ENCODE measurements around the gene GGT6.

GGT6 gene

GRCh38 chr17:4604111-4604644 lies 43.8 kb upstream of the GGT6 start:
- TF ChIP-seq CTCF (conservative IDR thresholded peaks at IDR 0.05; ENCODE audit: low read depth) = no peak
- POLR2A ChIA-PET (ENCODE audit: low non-redundant PET) = no interaction called here
- no peak for DNase-seq (ENCODE audit: low spot score)

GRCh38 chr17:4602041-4602440 lies 41.7 kb upstream of the GGT6 start:
- no peak for DNase-seq (ENCODE audit: low spot score)
- H3K27ac ChIP-seq = no peak overlapping the region
- CTCF ChIA-PET = no interaction called here
- TF ChIP-seq CTCF (conservative IDR thresholded peaks at IDR 0.05; ENCODE audit: low read depth) = no peak
- POLR2A ChIA-PET (ENCODE audit: low non-redundant PET) = no interaction called here

More at GRCh38 chr17:4604111-4604644, 43.8 kb upstream of the GGT6 start:
- CTCF ChIA-PET = interaction anchor here (0.5 kb wide), 1 partner anchor 12 kb away, joined by 3 read pairs; no protein-coding TSS in a partner anchor
- H3K27ac ChIP-seq = peak overlapping the region; percentile 5; the same call in 1 of the 2 replicates

GRCh38 chr17:4601326-4601725 lies 40.9 kb upstream of the GGT6 start:
- CTCF ChIA-PET = no interaction called here
- no peak for DNase-seq (ENCODE audit: low spot score)
- H3K27ac ChIP-seq = no peak overlapping the region
- TF ChIP-seq CTCF (conservative IDR thresholded peaks at IDR 0.05; ENCODE audit: low read depth) = no peak
- POLR2A ChIA-PET (ENCODE audit: low non-redundant PET) = no interaction called here

- no peak for DNase-seq (ENCODE audit: low spot score)
- TF ChIP-seq CTCF (conservative IDR thresholded peaks at IDR 0.05; ENCODE audit: low read depth) = no peak
- no peak overlapping the region for H3K27ac ChIP-seq
- POLR2A ChIA-PET (ENCODE audit: low non-redundant PET) = no interaction called here
- CTCF ChIA-PET = interaction anchor here (0.8 to 2.4 kb wide), 2 partner anchors 34 to 90 kb away, joined by 5 to 7 read pairs; no protein-coding TSS in a partner anchor
Observed at GRCh38 chr17:4600563-4600962, 40.2 kb upstream of the GGT6 start.

GRCh38 chr17:4599505-4600281 lies 39.3 kb upstream of the GGT6 start:
- DNase-seq (ENCODE audit: low spot score) = no peak
- ChIA-PET POLR2A (ENCODE audit: low non-redundant PET) (no interaction called here), CTCF (interaction anchor here (0.5 to 2.4 kb wide), 3 partner anchors 33 to 606 kb away, joined by 3 to 7 read pairs (median 5); no protein-coding TSS in a partner anchor)
- TF ChIP-seq CTCF (conservative IDR thresholded peaks at IDR 0.05; ENCODE audit: low read depth) = no peak
- no peak overlapping the region for H3K27ac ChIP-seq

- ChIA-PET CTCF (interaction anchor here (0.5 to 2.4 kb wide), 2 partner anchors 32 to 607 kb away, joined by 3 to 7 read pairs; no protein-coding TSS in a partner anchor), POLR2A (ENCODE audit: low non-redundant PET) (no interaction called here)
- no peak overlapping the region for H3K27ac ChIP-seq
- no peak for TF ChIP-seq CTCF (conservative IDR thresholded peaks at IDR 0.05; ENCODE audit: low read depth)
- no peak for DNase-seq (ENCODE audit: low spot score)
Observed at GRCh38 chr17:4598776-4599504, 38.6 kb upstream of the GGT6 start.

Measured in RWPE1 (cell line).